HUES64 (cell line): ENCODE results near the gene LRP1.
A peak's percentile ranks its signal among the peaks of the same experiment; 100 is the strongest.

Experiments used
- H3K27ac ChIP-seq: 2 replicates; pipeline ENCODE4 v1.7.0; 2013; ENCODE audit warnings: low read depth, low read length, inconsistent platforms
- H3K27me3 ChIP-seq: 2 replicates; pipeline ENCODE4 v1.6.1; 2013; ENCODE audit warnings: mild to moderate bottlenecking, low read length; ENCODE audit not compliant: insufficient read depth
- H3K36me3 ChIP-seq: 2 replicates; pipeline ENCODE4 v1.6.1; 2013; ENCODE audit warnings: mild to moderate bottlenecking, low read length; ENCODE audit not compliant: insufficient read depth
- H3K4me1 ChIP-seq: 2 replicates; pipeline ENCODE4 v1.6.1; 2013; ENCODE audit warnings: mild to moderate bottlenecking, low read length, moderate library complexity; ENCODE audit not compliant: insufficient read depth
- H3K4me3 ChIP-seq: 2 replicates; pipeline ENCODE4 v1.5.1; 2013; ENCODE audit warnings: mild to moderate bottlenecking, low read length, moderate library complexity
- H3K9ac ChIP-seq: 2 replicates; pipeline ENCODE4 v1.6.1; 2013; ENCODE audit warnings: mild to moderate bottlenecking, low read depth, low read length
- H3K9me3 ChIP-seq: 2 replicates; pipeline ENCODE4 v1.6.1; 2013; ENCODE audit warnings: low read depth, low read length; ENCODE audit not compliant: insufficient read depth
- WGBS: fragments of 150-250, 120-280 bp; methylation state at CpG from one replicate; pipeline ENCODE4 v1.1.7; 2013; ENCODE audit warnings: missing lambda C conversion rate; 5-methylcytosine and 5-hydroxymethylcytosine counted together

LRP1 gene

GRCh38 chr12:57238854-57239554 lies 110.7 kb downstream of the LRP1 start:
- H3K4me3 ChIP-seq = peak overlapping the region; percentile 57
- no peak overlapping the region for H3K9ac ChIP-seq
- peaks cover 85% of the 10 kb centered on the region for H3K27me3 ChIP-seq
- H3K4me1 ChIP-seq = peaks cover 14% of the 10 kb centered on the region
- WGBS = 3% methylated on average over 47 of the region's 47 CpGs
- H3K27ac ChIP-seq = no peak overlapping the region
- H3K9me3 ChIP-seq = no peaks in the 10 kb centered on the region
- H3K36me3 ChIP-seq = peaks cover 7% of the 10 kb centered on the region

- Histone ChIP-seq H3K9ac (peak overlapping the region; percentile 69), H3K36me3 (peaks cover under 1% of the 10 kb centered on the region; the same call in 1 of the 2 replicates), H3K4me3 (peak overlapping the region; percentile 57), H3K9me3 (no peaks in the 10 kb centered on the region), H3K27ac (no peak overlapping the region), H3K27me3 (peaks cover 90% of the 10 kb centered on the region), H3K4me1 (peaks cover 14% of the 10 kb centered on the region)
- WGBS = 2% methylated on average over 14 of the region's 14 CpGs
Measured at GRCh38 chr12:57239587-57240065, 111.3 kb downstream of the LRP1 start.

- peaks cover 84% of the 10 kb centered on the region for H3K27me3 ChIP-seq
- 1% methylated on average over 68 of the region's 72 CpGs for WGBS
- H3K36me3 ChIP-seq = no peaks in the 10 kb centered on the region
- H3K27ac ChIP-seq = no peak overlapping the region
- H3K4me1 ChIP-seq = peaks cover 14% of the 10 kb centered on the region
- H3K4me3 ChIP-seq = peak overlapping the region; percentile 57
- H3K9me3 ChIP-seq = no peaks in the 10 kb centered on the region
- H3K9ac ChIP-seq = peak overlapping the region; percentile 69
Measured at GRCh38 chr12:57240066-57240921, 112.0 kb downstream of the LRP1 start.

- 8% methylated on average over 19 of the region's 19 CpGs for WGBS
- no peaks in the 10 kb centered on the region for H3K9me3 ChIP-seq
- no peak overlapping the region for H3K9ac ChIP-seq
- no peak overlapping the region for H3K27ac ChIP-seq
- no peaks in the 10 kb centered on the region for H3K36me3 ChIP-seq
- H3K4me1 ChIP-seq = peaks cover 14% of the 10 kb centered on the region
- peaks cover 78% of the 10 kb centered on the region for H3K27me3 ChIP-seq
- H3K4me3 ChIP-seq = peak overlapping the region; percentile 57
Measured at GRCh38 chr12:57240926-57241401, 112.7 kb downstream of the LRP1 start.

GRCh38 chr12:57241402-57242310 lies 113.4 kb downstream of the LRP1 start:
- no peaks in the 10 kb centered on the region for H3K36me3 ChIP-seq
- no peak overlapping the region; the same call in 1 of the 2 replicates for H3K4me3 ChIP-seq
- H3K9ac ChIP-seq = no peak overlapping the region
- H3K4me1 ChIP-seq = peaks cover 15% of the 10 kb centered on the region
- WGBS = 13% methylated on average over 47 of the region's 48 CpGs
- peaks cover 71% of the 10 kb centered on the region for H3K27me3 ChIP-seq
- no peaks in the 10 kb centered on the region for H3K9me3 ChIP-seq
- no peak overlapping the region for H3K27ac ChIP-seq

- Histone ChIP-seq H3K4me1 (peaks cover 20% of the 10 kb centered on the region), H3K36me3 (no peaks in the 10 kb centered on the region), H3K4me3 (peak overlapping the region; percentile 64), H3K27me3 (peaks cover 64% of the 10 kb centered on the region), H3K9me3 (no peaks in the 10 kb centered on the region), H3K27ac (no peak overlapping the region), H3K9ac (no peak overlapping the region)
- 4% methylated on average over 18 of the region's 18 CpGs for WGBS
Measured at GRCh38 chr12:57242329-57242690, 114.0 kb downstream of the LRP1 start.

GRCh38 chr12:57242691-57243454 lies 114.6 kb downstream of the LRP1 start:
- Histone ChIP-seq H3K9me3 (no peaks in the 10 kb centered on the region), H3K27ac (peak overlapping the region; percentile 57; the same call in 1 of the 2 replicates), H3K4me1 (peaks cover 21% of the 10 kb centered on the region), H3K36me3 (no peaks in the 10 kb centered on the region), H3K4me3 (peak overlapping the region; percentile 64), H3K27me3 (peaks cover 59% of the 10 kb centered on the region), H3K9ac (no peak overlapping the region)
- under 1% methylated on average over 45 of the region's 45 CpGs for WGBS

GRCh38 chr12:57243521-57244311 lies 115.4 kb downstream of the LRP1 start:
- Histone ChIP-seq H3K9ac (no peak overlapping the region), H3K9me3 (no peaks in the 10 kb centered on the region), H3K27me3 (peaks cover 50% of the 10 kb centered on the region), H3K4me3 (peak overlapping the region; percentile 64), H3K36me3 (no peaks in the 10 kb centered on the region), H3K27ac (peak overlapping the region; percentile 41; the same call in 1 of the 2 replicates), H3K4me1 (peaks cover 22% of the 10 kb centered on the region)
- 20% methylated on average over 40 of the region's 41 CpGs for WGBS

GRCh38 chr12:57244312-57244696 lies 116.0 kb downstream of the LRP1 start:
- Histone ChIP-seq H3K4me3 (no peak overlapping the region), H3K9me3 (no peaks in the 10 kb centered on the region), H3K36me3 (no peaks in the 10 kb centered on the region), H3K27ac (no peak overlapping the region), H3K4me1 (peaks cover 26% of the 10 kb centered on the region), H3K9ac (no peak overlapping the region), H3K27me3 (peaks cover 44% of the 10 kb centered on the region)
- WGBS = 81% methylated on average over 6 of the region's 6 CpGs
